RPMI8226 (cell line): ENCODE data around the gene MRPL36.
"Not testable (repeated sequence)": the region's sequence is repeated elsewhere in the genome, so short reads cannot be mapped to it uniquely, and the experiment has no call there.

Experiments
- DNase-seq: peaks from one replicate; pipeline ENCODE4 v3.0.0-alpha.2; 2015

MRPL36 gene

DNA sequence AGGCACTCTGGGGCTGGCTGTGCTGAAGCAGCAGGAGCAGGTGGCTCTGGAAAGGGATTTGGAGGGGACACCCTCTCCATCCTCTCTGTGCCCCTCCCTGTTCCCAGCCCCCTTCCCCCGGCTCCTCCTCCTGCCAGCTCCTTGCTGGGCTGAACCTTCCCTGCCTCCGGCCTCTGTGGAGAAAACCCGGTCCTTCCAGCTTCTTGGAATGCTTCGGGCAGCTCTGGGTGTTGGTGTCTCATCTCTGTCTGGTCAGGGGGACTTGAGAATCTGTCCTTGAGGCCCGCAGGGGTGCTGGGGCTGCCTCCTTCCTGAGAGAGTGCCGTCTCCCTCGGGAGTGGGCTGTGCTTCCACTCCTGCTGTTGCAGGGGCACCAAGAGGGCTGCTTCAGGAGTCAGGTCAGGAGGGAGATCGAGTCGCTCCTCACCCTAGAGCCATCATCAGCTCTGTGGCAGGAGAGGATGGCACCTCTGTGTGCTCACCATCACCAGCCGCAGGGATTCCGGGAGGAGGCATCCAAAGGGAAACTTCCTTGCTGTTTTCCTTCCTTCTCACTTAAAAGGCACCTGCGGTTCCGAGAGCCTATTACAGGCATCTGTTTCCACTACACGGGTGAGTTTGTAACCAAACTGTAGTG lies 32.2 kb upstream of the MRPL36 start:
- no peak for DNase-seq

DNA sequence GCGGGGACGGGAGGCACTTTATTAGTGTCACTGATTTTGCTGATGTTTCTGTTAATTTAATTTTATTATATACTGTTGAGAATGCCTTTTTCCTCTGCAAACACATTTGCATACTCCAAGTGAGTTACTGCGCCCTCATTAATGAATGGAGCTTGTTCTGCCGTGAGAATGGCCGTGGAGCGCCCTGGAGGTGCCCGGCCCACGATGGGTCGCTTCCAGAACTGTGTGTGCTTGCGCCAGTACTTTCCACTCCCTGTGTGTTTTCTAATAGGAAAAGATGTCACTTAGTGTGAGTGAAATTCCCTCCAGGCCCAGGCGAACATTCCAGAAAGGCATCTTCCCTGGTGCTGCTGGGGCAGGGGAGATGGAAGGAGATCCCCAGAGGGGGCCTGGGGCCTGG lies 31.6 kb upstream of the MRPL36 start:
- no peak for DNase-seq

- no peak for DNase-seq
Observed at GRCh38 chr5:1830571-1831228, 31.1 kb upstream of the MRPL36 start.

- no peak for DNase-seq
Observed at GRCh38 chr5:1827886-1828397, 28.3 kb upstream of the MRPL36 start.

- DNase-seq = no peak
Observed at GRCh38 chr5:1827025-1827885, 27.6 kb upstream of the MRPL36 start.

- no peak for DNase-seq
Observed at GRCh38 chr5:1826235-1826980, 26.8 kb upstream of the MRPL36 start.

- DNase-seq = no peak
Observed at GRCh38 chr5:1824903-1825841, 25.5 kb upstream of the MRPL36 start.

- DNase-seq = no peak
Observed at GRCh38 chr5:1824109-1824821, 24.6 kb upstream of the MRPL36 start.

GRCh38 chr5:1823381-1824034 lies 23.9 kb upstream of the MRPL36 start:
- no peak for DNase-seq

DNA sequence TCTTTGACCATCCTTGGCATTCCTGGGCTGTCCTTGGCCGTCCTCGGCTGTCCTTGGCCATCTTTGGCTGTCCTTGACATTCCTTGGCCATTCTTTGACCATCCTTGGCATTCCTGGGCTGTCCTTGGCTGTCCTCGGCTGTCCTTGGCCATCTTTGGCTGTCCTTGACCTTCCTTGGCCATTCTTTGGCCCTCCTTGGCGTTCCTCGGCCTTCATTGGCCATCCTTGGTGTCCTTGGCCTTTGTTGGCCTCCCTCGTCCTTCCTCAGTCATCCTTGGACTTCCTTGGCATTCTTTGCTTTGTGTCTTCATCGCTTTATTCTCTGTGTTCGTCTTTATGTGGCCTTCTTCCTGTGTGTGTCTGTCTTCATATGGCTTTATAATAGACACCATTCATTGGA lies 22.2 kb upstream of the MRPL36 start:
- no peak for DNase-seq

GRCh38 chr5:1820926-1821325 lies 21.3 kb upstream of the MRPL36 start:
- no peak for DNase-seq

- no peak for DNase-seq
Observed at GRCh38 chr5:1820381-1820780, 20.7 kb upstream of the MRPL36 start.

DNA sequence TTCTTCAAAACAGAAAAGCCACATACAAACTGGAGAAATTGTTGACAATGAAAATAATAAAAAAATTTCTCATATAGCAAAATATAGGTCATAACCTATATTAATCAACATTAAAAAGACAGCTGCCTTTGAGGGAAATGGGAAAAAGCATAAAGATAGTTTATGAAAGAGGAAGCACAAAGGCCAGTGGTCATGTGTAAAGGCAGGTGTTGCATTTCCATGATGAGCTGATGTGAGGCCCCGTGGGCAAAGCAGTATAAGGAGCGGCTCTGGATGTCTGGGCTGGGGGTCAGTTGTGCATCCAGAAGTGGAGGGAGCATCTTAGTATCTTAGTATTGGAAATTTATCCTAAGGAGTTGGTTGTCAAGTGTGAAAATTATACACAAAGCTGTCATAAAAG lies 19.8 kb upstream of the MRPL36 start:
- DNase-seq = no peak

GRCh38 chr5:1818784-1819183 lies 19.1 kb upstream of the MRPL36 start:
- no peak for DNase-seq

DNA sequence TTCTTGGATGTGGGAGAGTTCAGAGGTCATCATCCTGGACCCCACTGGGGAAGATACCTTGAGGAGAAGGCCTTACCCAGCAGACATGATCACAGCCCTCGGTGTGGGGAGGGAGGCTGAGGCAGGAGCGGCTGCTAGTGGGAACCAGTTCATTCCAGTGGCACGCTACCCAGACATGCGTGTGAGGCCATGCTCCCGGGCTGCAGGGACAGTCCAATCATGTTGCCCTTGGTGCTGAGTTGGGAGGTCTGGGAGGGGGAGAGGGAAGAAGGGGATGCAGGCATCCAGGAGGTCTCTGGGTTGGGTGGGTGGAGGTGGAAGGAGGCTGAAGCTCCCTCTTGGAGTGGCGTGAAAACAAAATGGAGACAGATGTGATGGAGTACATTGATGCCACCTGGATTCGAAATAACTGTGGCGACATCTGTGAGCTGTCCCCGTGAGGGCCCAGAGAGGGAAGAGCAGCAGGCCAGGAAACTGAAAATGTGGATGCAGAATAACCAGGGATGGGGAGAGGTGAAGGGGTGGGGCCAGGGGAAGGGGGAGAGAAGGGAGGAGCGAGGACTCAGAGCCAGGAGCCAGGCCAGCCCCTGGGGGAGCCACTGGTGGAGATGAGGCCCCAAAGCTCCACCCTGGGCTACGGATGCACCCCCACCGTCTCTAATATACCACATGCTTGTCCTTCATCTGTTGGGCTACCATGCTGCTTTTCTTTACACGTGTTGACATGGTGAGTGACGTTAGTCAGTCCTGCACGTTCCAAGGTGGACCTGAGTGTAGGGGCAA lies 17.8 kb upstream of the MRPL36 start:
- DNase-seq = no peak

- not testable (repeated sequence) for DNase-seq
Observed at GRCh38 chr5:1816495-1817089, 17.0 kb upstream of the MRPL36 start.

- no peak for DNase-seq
Observed at GRCh38 chr5:1815881-1816292, 16.2 kb upstream of the MRPL36 start.

DNA sequence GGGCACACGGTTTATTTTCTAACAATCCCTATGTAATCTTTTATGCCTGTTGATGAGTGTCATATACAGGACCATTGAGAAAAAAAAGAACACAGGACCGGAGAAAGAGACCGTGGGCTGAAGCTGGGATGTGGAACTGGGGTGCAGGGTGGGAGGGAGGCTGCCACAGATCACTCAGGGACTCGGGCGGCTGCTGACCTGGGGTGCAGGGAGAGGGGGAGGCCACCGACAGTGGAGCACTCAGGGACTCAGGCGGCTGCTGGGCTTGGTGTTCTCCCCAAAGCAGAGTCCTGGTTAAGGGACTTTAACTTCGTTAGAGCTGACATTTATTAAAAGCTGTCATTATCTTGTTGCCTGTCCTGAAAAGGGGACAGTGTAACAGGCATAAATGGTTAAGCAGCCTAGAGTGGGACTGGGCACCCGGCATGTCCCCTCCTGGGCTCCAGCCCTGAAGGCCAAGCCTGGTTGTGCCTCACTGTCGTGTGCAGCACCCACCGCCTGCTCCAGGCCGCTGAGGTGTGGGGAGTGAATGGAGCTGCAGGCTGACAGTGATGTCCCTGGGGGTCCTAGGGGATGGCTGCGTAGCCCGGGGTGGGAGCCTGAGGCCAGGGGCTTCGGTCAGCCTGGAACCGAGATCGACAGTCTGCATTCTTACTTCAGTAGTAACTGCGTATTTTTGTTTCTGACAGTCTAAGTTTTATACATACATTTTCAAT lies 15.6 kb upstream of the MRPL36 start:
- no peak for DNase-seq
